Spleen (tissue), 11 donors: ENCODE results near the gene PDE4B. TPM values are rescaled to one million over a fixed set of nuclear protein-coding genes. Genes with fewer than 3 reads are reported as not detected.

Source experiments
- DNase-seq: peaks from one replicate; pipeline ENCODE4 v3.0.0-alpha.2; 2020
- H3K27ac ChIP-seq, 8 donors: fragments of 200-600 bp; sonication (generic) in 7 of 8; 1 replicate in 4 of 8; 2 replicates in 4 of 8; pipeline versions ENCODE4 v1.5.0 to v1.8.0; 2016 to 2021; ENCODE audit warnings: inconsistent platforms in 4 of 8, mild to moderate bottlenecking in 4 of 8, moderate library complexity in 1 of 8
- H3K27me3 ChIP-seq, 7 donors: fragments of 200-600 bp; sonication (generic) in 6 of 7; replicated peaks in 1 of 7; 1 replicate in 4 of 7; 2 replicates in 3 of 7; pipeline versions ENCODE4 v1.5.0 to v1.8.0; 2016 to 2021; ENCODE audit warnings: inconsistent platforms in 3 of 7, mild to moderate bottlenecking in 1 of 7
- H3K36me3 ChIP-seq, 6 donors: fragments of 200-600 bp; sonication (generic) in 5 of 6; 1 replicate in 4 of 6; 2 replicates in 2 of 6; pipeline versions ENCODE4 v1.5.0 to v1.8.0; 2016 to 2021; ENCODE audit warnings: inconsistent platforms in 2 of 6
- H3K4me1 ChIP-seq, 6 donors: fragments of 200-600 bp; sonication (generic) in 5 of 6; 1 replicate in 3 of 6; 2 replicates in 3 of 6; pipeline versions ENCODE4 v1.5.0 to v1.8.0; 2016 to 2021; ENCODE audit warnings: inconsistent platforms in 3 of 6
- H3K4me3 ChIP-seq, 8 donors: fragments of 200-600 bp; sonication (generic) in 7 of 8; 1 replicate in 4 of 8; 2 replicates in 4 of 8; pipeline versions ENCODE4 v1.5.0 to v1.8.0; 2016 to 2021; ENCODE audit warnings: inconsistent platforms in 4 of 8, mild to moderate bottlenecking in 4 of 8, moderate library complexity in 2 of 8
- H3K9me3 ChIP-seq, 8 donors: fragments of 200-600 bp; sonication (generic) in 7 of 8; 1 replicate in 4 of 8; 2 replicates in 4 of 8; pipeline versions ENCODE4 v1.5.0 to v1.8.0; 2016 to 2021; ENCODE audit warnings: inconsistent platforms in 4 of 8
- CTCF ChIP-seq, 11 experiments: fragments of 200-600 bp in 7 of 11; fragments of 450-650 bp in 4 of 11; sonication (generic) in 4 of 11; IDR thresholded peaks in 8 of 11; conservative IDR thresholded peaks in 3 of 11; 1 replicate in 7 of 11; 2 replicates in 4 of 11; pipeline versions ENCODE4 v1.4.0 to v1.8.0; 2016 to 2021; ENCODE audit warnings: antibody characterized with exemption in 11 of 11, inconsistent platforms in 4 of 11, mild to moderate bottlenecking in 1 of 11
- POLR2A ChIP-seq, 3 donors: fragments of 450-650 bp; IDR thresholded peaks; one replicate each; pipeline ENCODE4 v1.5.1; 2017; ENCODE audit warnings: antibody characterized with exemption in 3 of 3, mild to moderate bottlenecking in 1 of 3
- POLR2AphosphoS5 ChIP-seq, 3 donors: sonication (generic); formaldehyde crosslinking; IDR thresholded peaks; one replicate each; pipeline ENCODE4 v1.5.1; 2017; ENCODE audit warnings: antibody characterized with exemption in 3 of 3
- WGBS, 5 donors: extraction: QIAGEN DNeasy Blood & Tissue Kit in 3 of 5; methylation state at CpG; one replicate each; pipeline versions ENCODE4 v1.1.5 to v1.1.7; 2013 to 2018; 5-methylcytosine and 5-hydroxymethylcytosine counted together
- intact Hi-C: fragments of 100-400 bp; cut with DNase I; formaldehyde crosslinking; loops from one replicate; pipeline ENCODE4 v1.15.0; 2023; ENCODE audit warnings: low total_unique reads
- polyA plus RNA-seq, 3 donors: library from polyadenylated mRNA; stranded (reverse); fragments of 200-250 nt; gene quantifications; one replicate each; pipeline ENCODE4 v1.2.1, GENCODE V29; 2013
- total RNA-seq, 7 donors: library from RNA; depleted of rRNA in 3 of 7; stranded (reverse); fragments of >200 nt in 3 of 7; fragmentation: NEBNext Ultra II Directional in 4 of 7; extraction: Animal tissue kit (Norgen Biotek cat#: 25700) in 4 of 7; gene quantifications; one replicate each; pipeline versions ENCODE4 v1.1.0 to v1.2.1, GENCODE V29; 2016 to 2021
- donor health status: healthy with polysubstance abuse.
- donor health status: DM: no; HTN: no; CAD: no; lungs with moderate emphysema.
- donor health status: DM: no; HTN: no; CAD: no.
- donor health status: Bipolar disorder and iron deficiency.
- donor health status: healthy.
- donor health status: DM: no; HTN: no; CAD: no.
- donor health status: DM: yes; HTN: yes; CAD: no.

The PDE4B gene
- total and polyA plus RNA-seq, 10 donors: 12.6 to 88.2 (median 51.9) TPM

DNA sequence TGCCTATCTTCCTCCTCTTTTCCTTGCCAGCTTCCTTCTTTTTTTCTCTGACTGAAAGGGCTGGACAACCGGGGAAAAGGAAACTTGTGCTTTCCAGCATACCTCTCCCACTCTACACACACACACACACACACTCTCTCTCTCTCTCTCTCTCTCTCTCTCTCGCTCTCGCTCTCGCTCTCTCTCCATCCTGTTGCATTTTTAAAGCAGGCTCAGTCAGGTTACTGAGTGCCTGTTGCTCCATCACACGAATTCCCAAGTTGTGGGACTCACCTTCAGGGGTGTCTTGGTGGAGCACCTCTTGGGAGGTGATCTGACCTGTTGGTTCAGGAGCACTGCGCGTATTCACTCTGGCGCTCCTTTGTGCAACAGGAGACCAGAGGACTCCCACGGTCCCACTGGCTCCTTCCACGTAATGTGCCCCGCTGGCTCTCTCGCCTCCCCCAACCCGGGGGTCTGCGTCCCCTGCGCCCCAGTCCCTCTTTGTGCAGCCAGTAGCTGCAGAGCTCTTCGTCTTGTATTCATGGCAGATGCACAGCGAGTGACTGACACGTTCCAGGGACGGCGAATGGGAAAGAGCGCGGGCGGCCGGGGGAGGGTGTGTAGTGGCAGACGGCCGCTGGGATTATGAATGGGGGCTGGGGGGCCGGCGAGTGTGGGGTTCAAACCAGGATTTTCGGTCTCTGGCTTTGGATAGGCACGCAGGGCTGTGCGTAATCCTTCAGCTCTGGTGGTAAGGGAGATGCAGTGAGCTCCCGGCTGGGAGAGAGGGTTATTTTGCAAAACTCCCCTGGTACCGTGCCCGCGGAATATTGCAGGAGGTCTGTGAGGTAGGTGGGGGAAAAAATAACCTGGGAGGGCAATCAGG lies 660 bp upstream of the PDE4B start:
- intact Hi-C loops: no loop called here

GRCh38 chr1:65793359-65793732 lies 651 bp downstream of the PDE4B start:
- intact Hi-C loops: no loop called here
- peak overlapping the region in 5 of 8 donors; percentile 34 to 61 (median 38) for H3K4me3 ChIP-seq
- 4 to 10% (median 9%) methylated on average over 19 to 20 of the region's 20 CpGs for WGBS, 5 donors
- no peaks in the 10 kb centered on the region for H3K36me3 ChIP-seq
- TF ChIP-seq POLR2AphosphoS5 (IDR thresholded peaks at IDR 0.05): no peak
- no peak for TF ChIP-seq CTCF (IDR thresholded peaks at IDR 0.05 in 8 of 11, conservative IDR thresholded peaks at IDR 0.05 in 3 of 11)
- no peak for TF ChIP-seq POLR2A (IDR thresholded peaks at IDR 0.05)
- peaks cover 0 to 20% (median 17%) of the 10 kb centered on the region in 8 donors for H3K9me3 ChIP-seq
- H3K27ac ChIP-seq: peak overlapping the region in 1 of 8 donors; percentile 24
- peak; percentile 71 for DNase-seq
- peaks cover 0 to 32% (median 15%) of the 10 kb centered on the region in 6 donors for H3K4me1 ChIP-seq
- peaks cover 0 to 59% (median 18%) of the 10 kb centered on the region in 7 donors for H3K27me3 ChIP-seq

More for the DNA sequence above, 660 bp upstream of the PDE4B start:
- peak; percentile 61 for DNase-seq
- Histone ChIP-seq H3K36me3 (no peaks in the 10 kb centered on the region), H3K27ac (peak overlapping the region in 1 of 8 donors; percentile 24), H3K9me3 (peaks cover 0 to 29% (median 22%) of the 10 kb centered on the region in 8 donors), H3K4me3 (peak overlapping the region in 5 of 8 donors; percentile 18 to 61 (median 37)), H3K27me3 (peaks cover 0 to 51% (median 18%) of the 10 kb centered on the region in 7 donors), H3K4me1 (peaks cover 0 to 32% (median 15%) of the 10 kb centered on the region in 6 donors)
- 15 to 20% (median 17%) methylated on average over 32 to 35 of the region's 35 CpGs for WGBS, 5 donors
- no peak for TF ChIP-seq POLR2A (IDR thresholded peaks at IDR 0.05)
- no peak for TF ChIP-seq CTCF (IDR thresholded peaks at IDR 0.05 in 8 of 11, conservative IDR thresholded peaks at IDR 0.05 in 3 of 11)
- no peak for TF ChIP-seq POLR2AphosphoS5 (IDR thresholded peaks at IDR 0.05)

DNA sequence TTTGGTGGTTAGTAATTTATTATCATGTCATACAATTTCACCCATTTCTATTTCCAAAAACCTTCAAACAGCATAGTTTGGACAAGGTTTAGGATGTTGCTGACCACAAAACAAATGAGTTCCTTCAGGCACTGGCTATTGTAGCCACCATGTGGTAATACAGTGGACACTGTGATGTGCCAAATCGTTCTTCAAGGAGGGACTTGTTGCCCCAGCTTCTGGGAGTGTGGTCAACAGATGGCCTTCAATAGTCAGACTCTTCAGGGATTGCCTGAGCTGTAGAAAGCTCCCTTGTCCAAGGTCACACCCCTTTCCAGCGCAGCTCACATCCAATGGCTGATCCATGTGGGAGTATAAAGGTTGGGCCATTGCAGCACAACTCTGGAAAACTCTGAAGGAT lies 2.6 kb downstream of the PDE4B start:
- no peak for TF ChIP-seq POLR2A (IDR thresholded peaks at IDR 0.05)
- no peak for TF ChIP-seq CTCF (IDR thresholded peaks at IDR 0.05 in 8 of 11, conservative IDR thresholded peaks at IDR 0.05 in 3 of 11)
- TF ChIP-seq POLR2AphosphoS5 (IDR thresholded peaks at IDR 0.05): no peak
- Histone ChIP-seq H3K27ac (no peak overlapping the region), H3K27me3 (peaks cover 0 to 59% (median 18%) of the 10 kb centered on the region in 7 donors), H3K9me3 (peaks cover 0 to under 1% (median 0%) of the 10 kb centered on the region in 8 donors), H3K36me3 (no peaks in the 10 kb centered on the region), H3K4me1 (peaks cover 0 to 32% (median 15%) of the 10 kb centered on the region in 6 donors), H3K4me3 (no peak overlapping the region)
- 72 to 87% (median 72%) methylated on average over 2 of the region's 2 CpGs for WGBS, 5 donors
- DNase-seq: no peak
- intact Hi-C loops: no loop called here

DNA sequence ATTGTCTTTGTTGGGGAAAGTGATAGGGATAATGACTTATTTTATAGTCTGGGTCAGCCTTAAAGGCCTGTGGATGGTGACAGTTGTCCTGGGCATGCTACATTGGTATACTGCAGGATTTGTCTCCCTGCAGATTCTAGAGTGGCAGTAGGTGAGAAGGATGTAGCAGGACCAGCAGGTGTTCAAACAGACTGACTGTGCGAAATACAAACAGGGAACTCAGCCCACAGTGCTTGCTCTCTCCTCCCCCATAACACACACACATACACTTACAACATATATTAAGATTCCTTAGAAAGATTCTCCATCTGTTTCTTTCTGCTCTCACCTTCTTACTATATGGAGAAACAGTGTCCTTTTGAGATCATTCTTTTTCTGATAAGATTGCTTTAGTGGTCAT lies 6.9 kb downstream of the PDE4B start:
- WGBS, 5 donors: 82 to 100% (median 84%) methylated on average over 1 of the region's 1 CpG
- no peak for DNase-seq
- TF ChIP-seq CTCF (IDR thresholded peaks at IDR 0.05 in 8 of 11, conservative IDR thresholded peaks at IDR 0.05 in 3 of 11) (no peak), POLR2A (IDR thresholded peaks at IDR 0.05) (no peak), POLR2AphosphoS5 (IDR thresholded peaks at IDR 0.05) (no peak)
- H3K36me3 ChIP-seq: no peaks in the 10 kb centered on the region
- H3K4me3 ChIP-seq: no peak overlapping the region
- H3K27me3 ChIP-seq: peaks cover 0 to 27% (median 0%) of the 10 kb centered on the region in 7 donors
- intact Hi-C loops: no loop called here
- no peak overlapping the region for H3K27ac ChIP-seq
- no peaks in the 10 kb centered on the region for H3K4me1 ChIP-seq
- H3K9me3 ChIP-seq: no peaks in the 10 kb centered on the region
